HG02870 (cell line): ENCODE results near the gene DLG2.
"Not testable (repeated sequence)": the region's sequence is repeated elsewhere in the genome, so short reads cannot be mapped to it uniquely, and the experiment has no call there.

Experiments used
- ATAC-seq: cut with Tn5 transposase; IDR thresholded peaks from one replicate; pipeline ENCODE4 v1.9.1; 2021; ENCODE audit warnings: mild to moderate bottlenecking, moderate library complexity; ENCODE audit not compliant: unreplicated experiment

The DLG2 gene

GRCh38 chr11:84865791-84866535 is 761.2 kb downstream of the DLG2 start:
- no peak for ATAC-seq

- no peak for ATAC-seq
Measured at GRCh38 chr11:84865257-84865656, 761.9 kb downstream of the DLG2 start.

GRCh38 chr11:84857746-84858145 is 769.4 kb downstream of the DLG2 start:
- ATAC-seq, result no peak

- ATAC-seq, result no peak
Measured at GRCh38 chr11:84855508-84856245, 771.5 kb downstream of the DLG2 start.

GRCh38 chr11:84854498-84854880 is 772.7 kb downstream of the DLG2 start:
- ATAC-seq, result no peak

GRCh38 chr11:84853841-84854497 is 773.2 kb downstream of the DLG2 start:
- ATAC-seq, result no peak

- ATAC-seq, result no peak
Measured at GRCh38 chr11:84847842-84848241, 779.3 kb downstream of the DLG2 start.

- not testable (repeated sequence) for ATAC-seq
Measured at GRCh38 chr11:84840201-84840600, 786.9 kb downstream of the DLG2 start.

GRCh38 chr11:84837402-84838069 is 789.6 kb downstream of the DLG2 start:
- ATAC-seq, result no peak

GRCh38 chr11:84836371-84836770 is 790.8 kb downstream of the DLG2 start:
- ATAC-seq, result no peak

GRCh38 chr11:84833488-84834088 is 793.6 kb downstream of the DLG2 start:
- no peak for ATAC-seq

- no peak for ATAC-seq
Measured at GRCh38 chr11:84830372-84830771, 796.8 kb downstream of the DLG2 start.

- ATAC-seq, result no peak
Measured at GRCh38 chr11:84829162-84829561, 798.0 kb downstream of the DLG2 start.

GRCh38 chr11:84828616-84829015 is 798.5 kb downstream of the DLG2 start:
- no peak for ATAC-seq

- ATAC-seq, result no peak
Measured at GRCh38 chr11:84825106-84825660, 802.0 kb downstream of the DLG2 start.

GRCh38 chr11:84824624-84825023 is 802.5 kb downstream of the DLG2 start:
- ATAC-seq, result no peak

- no peak for ATAC-seq
Measured at GRCh38 chr11:84819537-84819936, 807.6 kb downstream of the DLG2 start.

GRCh38 chr11:84819128-84819527 is 808.0 kb downstream of the DLG2 start:
- ATAC-seq, result no peak

GRCh38 chr11:84817998-84818397 is 809.1 kb downstream of the DLG2 start:
- no peak for ATAC-seq

- no peak for ATAC-seq
Measured at GRCh38 chr11:84812471-84812969, 814.6 kb downstream of the DLG2 start.
